ENCODE data around the gene DMTF1. TPM values are rescaled to one million over a fixed set of nuclear protein-coding genes. Genes with fewer than 3 reads are reported as not detected.

The DMTF1 gene
- total and polyA plus RNA-seq, 9 of the 15 experiments (the other 6 are each of a cell fraction or from before 2014, with no cell fraction given) = 25.7 to 208 (median 74.7) TPM

GRCh38 chr7:87220026-87220733, 67.9 kb downstream of the DMTF1 start:
- Histone ChIP-seq H3K36me3 (ENCODE audit: control insufficient read depth, insufficient read depth, low read length) (no peaks in the 10 kb centered on the region), H3K9ac (ENCODE audit: insufficient read depth in 1 of 2, low read depth in 2 of 2, low read length in 2 of 2) (peak overlapping the region; percentile 38 to 88; a peak in 3 of 4 replicates), H3K4me2 (ENCODE audit: insufficient read depth, low read length) (peak overlapping the region; percentile 81), H3K79me2 (ENCODE audit: control insufficient read depth, insufficient read depth, low read length) (no peaks in the 10 kb centered on the region), H3K9me3 (replicated peaks; ENCODE audit: control insufficient read depth, insufficient read depth, low read depth, low read length) (no peaks in the 10 kb centered on the region), H2AFZ (ENCODE audit: low read depth, low read length) (peak overlapping the region; percentile 93), H3K27ac (ENCODE audit: extremely low read depth, low read depth, low read length) (no peak overlapping the region), H4K20me1 (replicated peaks; ENCODE audit: control insufficient read depth, insufficient read depth, low read length) (no peaks in the 10 kb centered on the region), H3K4me3 (peak overlapping the region; percentile 61), H3K4me1 (replicated peaks in 1 of 2; ENCODE audit: control insufficient read depth in 2 of 2, insufficient read depth in 2 of 2, low read length in 2 of 2) (peaks cover 11 to 18% of the 10 kb centered on the region in 2 experiments; a peak in 4 of 5 replicates), H3K27me3 (ENCODE audit: control insufficient read depth in 2 of 2, insufficient read depth in 2 of 2, low read length in 2 of 2) (peaks cover 24 to 29% of the 10 kb centered on the region in 2 experiments; a peak in 4 of 5 replicates), H3K9me1 (ENCODE audit: control insufficient read depth, insufficient read depth, low read length) (no peaks in the 10 kb centered on the region)
- FAIRE-seq = no peak
- in situ Hi-C loops (cut with MboI) = no loop called here
- CTCF ChIA-PET (ENCODE audit: low intra/inter-chr PET ratio) = interaction anchor here (0.7 kb wide), 1 partner anchor 287 kb away, joined by 3 read pairs; no protein-coding TSS in a partner anchor
- intact Hi-C loops (cut with micrococcal nuclease) = no loop called here
- BruUV-seq (replicated peaks) = no TSS peak
- peak; percentile 75 for ATAC-seq
- POLR2A ChIA-PET = interaction anchor here (0.7 to 2.7 kb wide), 5 partner anchors 8 to 1103 kb away, joined by 3 to 12 read pairs (median 4); partner anchors contain the start of gene DMTF1
- DNase-seq (ENCODE audit: extremely low read depth in 1 of 4, low spot score in 3 of 4) = peak; percentile 54 to 62 (median 58)
- under 1% methylated on average over 70 of the region's 75 CpGs for WGBS (ENCODE audit: insufficient coverage, low coverage, missing lambda C conversion rate)
- TF ChIP-seq FUS (optimal IDR thresholded peaks at IDR 0.05; ENCODE audit: low read depth, low read length) (peak; percentile 37), ETS1 (conservative IDR thresholded peaks at IDR 0.05; ENCODE audit: control insufficient read depth, low read depth, low read length) (no peak), E2F6 (IDR thresholded peaks at IDR 0.05; ENCODE audit: borderline replicate concordance in 1 of 2, extremely low read depth in 1 of 2, insufficient read depth in 1 of 2, insufficient read length in 1 of 2, low read depth in 1 of 2, low read length in 1 of 2, poor library complexity in 1 of 2, severe bottlenecking in 1 of 2) (peak in 1 of 2 experiments; percentile 32), FIP1L1 (IDR thresholded peaks at IDR 0.05; ENCODE audit: low read depth, low read length, poor library complexity, severe bottlenecking) (peak; percentile 9), ATF1 (CRISPR knock-in tag; IDR thresholded peaks at IDR 0.05) (no peak), ATF1 (tag; IDR thresholded peaks at IDR 0.05) (peak; percentile 61), NONO (IDR thresholded peaks at IDR 0.05; ENCODE audit: low read depth in 2 of 2, low read length in 1 of 2) (0 out of 4 replicates have a peak, but pooled peaks of 1 of the 2 experiments have one; percentile 20), L3MBTL2 (IDR thresholded peaks at IDR 0.05) (peak; percentile 10; the same call in 1 of the 2 replicates), LCOR (CRISPR knock-in tag; IDR thresholded peaks at IDR 0.05) (peak; percentile 77; the same call in 1 of the 2 replicates), SAP30 (IDR thresholded peaks at IDR 0.05; ENCODE audit: borderline replicate concordance, insufficient read depth, low read depth, low read length, poor library complexity, severe bottlenecking) (peak; percentile 24), NCOA2 (IDR thresholded peaks at IDR 0.05; ENCODE audit: partially characterized antibody in 2 of 2) (no peak), ZNF395 (CRISPR knock-in tag; IDR thresholded peaks at IDR 0.05) (0 out of 2 replicates have a peak, but pooled peaks have one; percentile 47), ZNF586 (CRISPR knock-in tag; conservative IDR thresholded peaks at IDR 0.05) (no peak), ZNF740 (CRISPR knock-in tag; IDR thresholded peaks at IDR 0.05) (no peak), ZNF740 (tag; IDR thresholded peaks at IDR 0.05) (no peak)

Measured in K562 (cell line).